Chondrocyte (in vitro differentiated cells): ENCODE measurements around the gene STK16. TPM values are rescaled to one million over a fixed set of nuclear protein-coding genes. Genes with fewer than 3 reads are reported as not detected.

ENCODE experiments used
- DNase-seq: peaks from one replicate; pipeline ENCODE4 v3.0.0; 2021; ENCODE audit warnings: mixed read lengths, low spot score
- H3K27ac Mint-ChIP-seq: one replicate; pipeline ENCODE4 v1.8.0; 2021; ENCODE audit warnings: mild to moderate bottlenecking, moderate library complexity, mixed read lengths; ENCODE audit not compliant: unreplicated experiment
- H3K27me3 Mint-ChIP-seq: 2 replicates; pipeline ENCODE4 v1.8.0; 2021; ENCODE audit warnings: low read depth, mixed read lengths
- H3K36me3 Mint-ChIP-seq: 2 replicates; pipeline ENCODE4 v1.8.0; 2021; ENCODE audit warnings: low read depth, mixed read lengths
- H3K4me1 Mint-ChIP-seq: 2 replicates; pipeline ENCODE4 v1.8.0; 2021; ENCODE audit warnings: low read depth, mild to moderate bottlenecking, mixed read lengths
- H3K4me3 Mint-ChIP-seq: one replicate; pipeline ENCODE4 v1.8.0; 2021; ENCODE audit warnings: mild to moderate bottlenecking, moderate library complexity, mixed read lengths; ENCODE audit not compliant: unreplicated experiment
- H3K9me3 Mint-ChIP-seq: 2 replicates; pipeline ENCODE4 v1.8.0; 2021; ENCODE audit warnings: low read depth, mixed read lengths
- CTCF ChIP-seq: fragments of 200-600 bp; sonication (generic); IDR thresholded peaks from 2 replicates; pipeline ENCODE4 v1.5.0; 2021; ENCODE audit warnings: antibody characterized with exemption, mild to moderate bottlenecking, moderate library complexity
- total RNA-seq: library from RNA; stranded (reverse); gene quantifications from 3 replicates; pipeline ENCODE4 v1.2.1, GENCODE V29; 2021

STK16 gene
- total RNA-seq, 1 donor from 2014 or later, result 24.4 TPM

- Mint-ChIP-seq H3K27ac (no peak overlapping the region), H3K9me3 (no peaks in the 10 kb centered on the region), H3K4me3 (no peak overlapping the region), H3K27me3 (no peaks in the 10 kb centered on the region), H3K36me3 (peaks cover 9% of the 10 kb centered on the region), H3K4me1 (peaks cover 38% of the 10 kb centered on the region)
- no peak for TF ChIP-seq CTCF
- DNase-seq, result peak; percentile 47
Observed at GRCh38 chr2:219287580-219288265, 42.4 kb downstream of the STK16 start.

- peaks cover 37% of the 10 kb centered on the region for H3K4me1 Mint-ChIP-seq
- TF ChIP-seq CTCF, result no peak
- H3K4me3 Mint-ChIP-seq, result no peak overlapping the region
- H3K27me3 Mint-ChIP-seq, result no peaks in the 10 kb centered on the region
- H3K27ac Mint-ChIP-seq, result peak overlapping the region; percentile 98
- no peak for DNase-seq
- no peaks in the 10 kb centered on the region for H3K9me3 Mint-ChIP-seq
- H3K36me3 Mint-ChIP-seq, result peaks cover 2% of the 10 kb centered on the region
Observed at GRCh38 chr2:219289195-219289536, 43.9 kb downstream of the STK16 start.

GRCh38 chr2:219289537-219290361 is 44.5 kb downstream of the STK16 start:
- Mint-ChIP-seq H3K27me3 (no peaks in the 10 kb centered on the region), H3K27ac (peak overlapping the region; percentile 98), H3K36me3 (peaks cover 2% of the 10 kb centered on the region), H3K9me3 (no peaks in the 10 kb centered on the region), H3K4me3 (no peak overlapping the region), H3K4me1 (peaks cover 40% of the 10 kb centered on the region)
- peak; percentile 95 for DNase-seq
- no peak for TF ChIP-seq CTCF

DNA sequence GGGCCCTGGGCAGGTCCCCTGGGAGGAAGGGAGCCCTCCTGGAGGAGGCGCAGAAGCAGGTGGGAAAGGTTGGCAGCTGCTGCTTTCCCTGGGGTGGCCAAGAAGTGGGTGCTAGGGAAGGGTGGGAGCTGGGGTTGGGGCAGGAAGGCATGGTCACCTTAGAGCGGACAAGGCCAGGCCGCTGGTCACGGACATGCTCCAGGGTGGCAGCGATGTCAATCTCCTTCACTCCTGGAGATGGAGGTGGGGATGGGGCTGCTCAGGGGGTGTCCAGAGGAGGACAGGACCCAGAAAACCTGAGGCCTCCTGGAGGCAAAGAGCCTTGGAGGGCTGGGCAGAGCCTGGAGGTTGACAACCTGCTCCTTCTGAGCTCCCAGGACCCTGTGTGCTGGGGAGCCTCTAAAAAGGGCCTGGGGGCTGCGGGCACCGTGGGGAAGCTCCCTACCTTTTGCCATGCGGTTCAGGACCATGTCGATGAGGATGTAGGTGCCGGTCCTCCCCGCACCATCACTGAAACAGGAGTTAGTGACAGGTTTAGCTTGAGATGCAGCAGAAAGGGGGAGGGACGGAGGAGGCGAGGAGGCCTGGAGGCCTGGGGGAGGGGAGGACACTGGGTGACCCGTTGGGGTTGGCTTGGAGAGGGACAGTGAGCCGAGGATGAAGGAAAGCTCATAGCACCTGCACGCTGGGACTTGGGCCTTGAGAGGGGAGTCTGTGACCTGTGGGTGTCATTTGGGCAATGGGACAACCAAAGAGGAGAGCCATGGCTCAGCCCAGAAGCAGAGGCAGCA is 45.3 kb downstream of the STK16 start:
- TF ChIP-seq CTCF, result no peak
- no peak overlapping the region for H3K4me3 Mint-ChIP-seq
- H3K27ac Mint-ChIP-seq, result no peak overlapping the region

DNA sequence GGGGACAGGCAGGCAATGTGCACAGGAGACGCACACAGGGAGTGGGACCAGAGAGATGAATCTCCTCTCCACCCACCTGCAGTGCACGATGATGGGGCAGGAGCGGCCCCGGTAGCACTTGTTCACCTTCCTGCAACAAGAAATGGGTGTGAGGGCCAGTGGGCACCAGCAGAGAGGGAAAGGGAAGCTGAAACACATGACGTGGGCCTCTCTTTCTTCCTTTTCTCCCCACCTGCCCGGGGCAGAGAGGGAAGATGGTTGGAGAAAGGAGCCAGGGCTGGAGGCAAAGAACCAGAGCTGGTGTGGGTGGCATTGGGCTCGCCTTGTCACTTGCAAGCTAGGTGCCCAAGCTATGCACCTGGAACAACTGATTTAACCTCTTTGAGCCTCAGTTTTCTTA is 46.1 kb downstream of the STK16 start:
- DNase-seq, result peak; percentile 56
- Mint-ChIP-seq H3K27ac (no peak overlapping the region), H3K4me3 (no peak overlapping the region), H3K9me3 (no peaks in the 10 kb centered on the region), H3K27me3 (no peaks in the 10 kb centered on the region), H3K4me1 (peaks cover 30% of the 10 kb centered on the region), H3K36me3 (no peaks in the 10 kb centered on the region)
- TF ChIP-seq CTCF, result no peak

More for the DNA sequence above, 45.3 kb downstream of the STK16 start:
- peak; percentile 64 for DNase-seq
- H3K4me1 Mint-ChIP-seq, result peaks cover 37% of the 10 kb centered on the region
- H3K36me3 Mint-ChIP-seq, result no peaks in the 10 kb centered on the region
- no peaks in the 10 kb centered on the region for H3K9me3 Mint-ChIP-seq
- H3K27me3 Mint-ChIP-seq, result no peaks in the 10 kb centered on the region
